ENCODE data around the gene FAM184B.

DNA sequence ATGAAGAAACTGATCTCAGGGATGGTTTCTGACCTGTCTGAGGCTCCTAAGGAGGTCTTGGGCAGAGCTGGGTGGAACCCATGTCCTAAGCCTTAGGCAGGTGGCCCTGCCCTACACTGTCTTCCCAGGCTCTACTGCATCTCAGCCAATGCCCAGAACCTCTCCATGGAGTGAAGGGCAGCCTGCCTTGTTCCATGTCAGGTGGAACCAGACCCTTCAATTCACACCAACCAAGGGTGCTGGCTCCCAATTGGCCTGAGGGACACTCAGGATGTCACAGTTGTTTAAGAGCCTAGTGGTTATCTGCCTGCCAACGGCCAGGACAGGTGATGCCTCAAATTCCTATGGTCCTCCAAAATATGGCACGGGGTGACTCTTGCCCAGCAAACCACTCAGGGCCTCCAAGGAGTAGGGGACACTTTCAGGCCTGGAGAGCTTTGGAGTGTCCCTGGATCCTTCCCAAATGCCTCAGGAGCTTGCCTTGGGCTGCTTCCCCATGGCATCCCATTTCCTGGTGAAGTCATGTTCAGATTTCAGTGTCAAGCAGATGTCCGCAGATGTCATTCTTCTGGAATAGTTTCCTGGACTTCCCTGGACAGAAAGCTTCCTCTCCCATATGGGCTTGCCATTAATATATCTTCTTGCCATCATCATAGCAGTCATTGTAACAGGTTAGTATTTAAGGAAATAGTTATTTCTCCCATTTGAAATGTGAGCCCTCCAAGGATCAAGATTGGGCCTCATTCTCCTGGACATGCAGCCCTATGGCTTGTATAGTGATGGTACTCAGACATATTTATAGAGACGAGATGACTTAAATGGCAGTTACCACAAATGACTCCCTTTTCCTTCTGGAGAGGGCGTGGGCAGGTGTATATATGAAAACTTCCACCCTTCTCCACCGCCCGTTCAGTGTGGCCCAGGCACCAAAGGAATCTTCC is 99.9 kb downstream of the FAM184B start:
- no peak for TF ChIP-seq CTCF (IDR thresholded peaks at IDR 0.05; ENCODE audit: low read length)
- TF ChIP-seq EZH2 (optimal IDR thresholded peaks at IDR 0.05; ENCODE audit: low read depth, low read length) = no peak
- no peak for TF ChIP-seq EZH2phosphoT487 (IDR thresholded peaks at IDR 0.05; ENCODE audit: low read length)
